ENCODE measurements around the gene CRK. TPM values are rescaled to one million over a fixed set of nuclear protein-coding genes. Genes with fewer than 3 reads are reported as not detected.
"Not testable (repeated sequence)": the region's sequence is repeated elsewhere in the genome, so short reads cannot be mapped to it uniquely, and the experiment has no call there.

The CRK gene
- total RNA-seq, 1 experiment from 2014 or later: 57.9 TPM

GRCh38 chr17:1391577-1391976 lies 64.5 kb downstream of the CRK start:
- H3K4me3 ChIP-seq: no peak overlapping the region
- CTCF ChIA-PET: interaction anchor here (1.0 kb wide), 1 partner anchor 26 kb away, joined by 4 read pairs; no protein-coding TSS in a partner anchor
- peaks cover 35% of the 10 kb centered on the region; the same call in 1 of the 2 replicates for H3K36me3 ChIP-seq (ENCODE audit: low read depth)
- H3F3A ChIP-seq (ENCODE audit: insufficient read depth, low read depth): peaks cover 85% of the 10 kb centered on the region
- H3K4me1 ChIP-seq (replicated peaks; ENCODE audit: insufficient read depth): peaks cover 67% of the 10 kb centered on the region
- peaks cover 100% of the 10 kb centered on the region for H3K79me2 ChIP-seq (ENCODE audit: low read depth)
- no peaks in the 10 kb centered on the region for H3K9me3 ChIP-seq (ENCODE audit: insufficient read depth, low read depth)
- intact Hi-C loops (cut with micrococcal nuclease; ENCODE audit: unreplicated experiment): loop anchor here (10.0 kb wide), 1 partner anchor 63 kb away; the partner anchor contains the start of gene CRK
- no peaks in the 10 kb centered on the region for H3K9me2 ChIP-seq (ENCODE audit: insufficient read depth)
- H4K20me1 ChIP-seq (ENCODE audit: insufficient read depth): peaks cover 99% of the 10 kb centered on the region
- H3K27ac ChIP-seq: peak overlapping the region; percentile 0; the same call in 1 of the 2 replicates
- H3K4me2 ChIP-seq: peak overlapping the region; percentile 11
- no peaks in the 10 kb centered on the region for H3K27me3 ChIP-seq (ENCODE audit: insufficient read depth, low read depth)
- DNase-seq: no peak
- no peak overlapping the region for H2AFZ ChIP-seq
- no TSS peak for BruUV-seq (replicated peaks)
- POLR2A ChIA-PET (ENCODE audit: unreplicated experiment): interaction anchor here (0.6 to 1.1 kb wide), 3 partner anchors 24 to 620 kb away, joined by 4 to 8 read pairs (median 5); no protein-coding TSS in a partner anchor
- TF ChIP-seq CTCF (conservative IDR thresholded peaks at IDR 0.05): no peak
- TF ChIP-seq EZH2 (IDR thresholded peaks at IDR 0.05; ENCODE audit: low read depth): no peak

GRCh38 chr17:1390432-1391367 lies 65.3 kb downstream of the CRK start:
- POLR2A ChIA-PET (ENCODE audit: unreplicated experiment): interaction anchor here (0.6 to 1.1 kb wide), 4 partner anchors 23 to 621 kb away, joined by 4 to 13 read pairs (median 6); no protein-coding TSS in a partner anchor
- Histone ChIP-seq H3K27ac (peak overlapping the region; percentile 0), H3K4me1 (replicated peaks; ENCODE audit: insufficient read depth) (peaks cover 60% of the 10 kb centered on the region), H3K4me2 (peak overlapping the region; percentile 11), H3F3A (ENCODE audit: insufficient read depth, low read depth) (peaks cover 89% of the 10 kb centered on the region), H3K9me3 (ENCODE audit: insufficient read depth, low read depth) (no peaks in the 10 kb centered on the region), H3K27me3 (ENCODE audit: insufficient read depth, low read depth) (no peaks in the 10 kb centered on the region), H3K4me3 (no peak overlapping the region), H3K36me3 (ENCODE audit: low read depth) (peaks cover 35% of the 10 kb centered on the region; the same call in 1 of the 2 replicates), H3K79me2 (ENCODE audit: low read depth) (peaks cover 100% of the 10 kb centered on the region), H2AFZ (no peak overlapping the region), H3K9me2 (ENCODE audit: insufficient read depth) (no peaks in the 10 kb centered on the region), H4K20me1 (ENCODE audit: insufficient read depth) (peaks cover 99% of the 10 kb centered on the region)
- CTCF ChIA-PET: interaction anchor here (1.0 kb wide), 1 partner anchor 25 kb away, joined by 4 read pairs; no protein-coding TSS in a partner anchor
- intact Hi-C loops (cut with micrococcal nuclease; ENCODE audit: unreplicated experiment): loop anchor here (10.0 kb wide), 1 partner anchor 64 kb away; the partner anchor contains the start of gene CRK
- no TSS peak for BruUV-seq (replicated peaks)
- TF ChIP-seq CTCF (conservative IDR thresholded peaks at IDR 0.05) (no peak), EZH2 (IDR thresholded peaks at IDR 0.05; ENCODE audit: low read depth) (no peak)
- DNase-seq: no peak

GRCh38 chr17:1387490-1388227 lies 68.4 kb downstream of the CRK start:
- H3K36me3 ChIP-seq (ENCODE audit: low read depth): peaks cover 22% of the 10 kb centered on the region; the same call in 1 of the 2 replicates
- H3K9me2 ChIP-seq (ENCODE audit: insufficient read depth); intact Hi-C loops (cut with micrococcal nuclease; ENCODE audit: unreplicated experiment); H3K4me3 ChIP-seq; H3K27me3 ChIP-seq (ENCODE audit: insufficient read depth, low read depth); H3K4me2 ChIP-seq; H3K27ac ChIP-seq; H2AFZ ChIP-seq; BruUV-seq (replicated peaks); H3K9me3 ChIP-seq (ENCODE audit: insufficient read depth, low read depth); DNase-seq: not testable (repeated sequence)
- ChIA-PET CTCF (interaction anchor here (0.6 kb wide), 1 partner anchor 135 kb away, joined by 3 read pairs; no protein-coding TSS in a partner anchor), POLR2A (ENCODE audit: unreplicated experiment) (interaction anchor here (0.7 kb wide), 1 partner anchor 163 kb away, joined by 4 read pairs; no protein-coding TSS in a partner anchor)
- H3K79me2 ChIP-seq (ENCODE audit: low read depth): peaks cover 100% of the 10 kb centered on the region
- peaks cover 100% of the 10 kb centered on the region for H4K20me1 ChIP-seq (ENCODE audit: insufficient read depth)
- peaks cover 36% of the 10 kb centered on the region for H3K4me1 ChIP-seq (replicated peaks; ENCODE audit: insufficient read depth)
- H3F3A ChIP-seq (ENCODE audit: insufficient read depth, low read depth): peaks cover 92% of the 10 kb centered on the region

- intact Hi-C loops (cut with micrococcal nuclease; ENCODE audit: unreplicated experiment): not testable (repeated sequence)
These were observed 69.3 kb downstream of the CRK start for GRCh38 chr17:1386675-1387190.

More at GRCh38 chr17:1386675-1387190, 69.3 kb downstream of the CRK start:
- H3K4me3 ChIP-seq; BruUV-seq (replicated peaks); H3K9me2 ChIP-seq (ENCODE audit: insufficient read depth); CTCF ChIA-PET; H3K27me3 ChIP-seq (ENCODE audit: insufficient read depth, low read depth); DNase-seq; H3K4me2 ChIP-seq; H2AFZ ChIP-seq; H3K9me3 ChIP-seq (ENCODE audit: insufficient read depth, low read depth); POLR2A ChIA-PET (ENCODE audit: unreplicated experiment): not testable (repeated sequence)
- Histone ChIP-seq H3F3A (ENCODE audit: insufficient read depth, low read depth) (peaks cover 91% of the 10 kb centered on the region), H3K27ac (0 out of 2 replicates have a peak overlapping the region, but pooled peaks have one; percentile 2), H4K20me1 (ENCODE audit: insufficient read depth) (peaks cover 100% of the 10 kb centered on the region), H3K4me1 (replicated peaks; ENCODE audit: insufficient read depth) (peaks cover 27% of the 10 kb centered on the region), H3K36me3 (ENCODE audit: low read depth) (peaks cover 17% of the 10 kb centered on the region; the same call in 1 of the 2 replicates), H3K79me2 (ENCODE audit: low read depth) (peaks cover 100% of the 10 kb centered on the region)
